Astrocyte of the cerebellum (primary cell): ENCODE data around the gene SPSB1.

Experiments
- DNase-seq: peaks from one replicate; pipeline ENCODE4 v3.0.0-alpha.2; 2011; ENCODE audit warnings: low read depth
- H3K4me3 ChIP-seq: 2 replicates; pipeline ENCODE4 v1.5.1; 2011; ENCODE audit warnings: mild to moderate bottlenecking, low read depth, low read length, moderate library complexity
- CTCF ChIP-seq: IDR thresholded peaks from 2 replicates; pipeline ENCODE4 v1.5.1; 2012; ENCODE audit warnings: low read length, low read depth, moderate library complexity, mild to moderate bottlenecking; ENCODE audit errors: missing control alignments
- in situ Hi-C: cut with HindIII; loops from 2 replicates; pipeline ENCODE4 v1.10.0; 2017; ENCODE audit warnings: low sequenced_read_pairs

SPSB1 gene

GRCh38 chr1:9344426-9345200, 51.9 kb downstream of the SPSB1 start:
- no peak overlapping the region for H3K4me3 ChIP-seq
- TF ChIP-seq CTCF: no peak
- no peak for DNase-seq
- in situ Hi-C loops: no loop called here

- no peak overlapping the region for H3K4me3 ChIP-seq
- no peak for TF ChIP-seq CTCF
- DNase-seq: no peak
- in situ Hi-C loops: no loop called here
These were observed 52.8 kb downstream of the SPSB1 start for GRCh38 chr1:9345471-9345870.

GRCh38 chr1:9345922-9346321, 53.2 kb downstream of the SPSB1 start:
- in situ Hi-C loops: no loop called here
- H3K4me3 ChIP-seq: no peak overlapping the region
- TF ChIP-seq CTCF: no peak
- DNase-seq: no peak

- no peak for TF ChIP-seq CTCF
- in situ Hi-C loops: no loop called here
- no peak overlapping the region for H3K4me3 ChIP-seq
- DNase-seq: no peak
These were observed 53.9 kb downstream of the SPSB1 start for GRCh38 chr1:9346566-9346965.

- TF ChIP-seq CTCF: no peak
- DNase-seq: no peak
- in situ Hi-C loops: no loop called here
- H3K4me3 ChIP-seq: no peak overlapping the region
These were observed 54.6 kb downstream of the SPSB1 start for GRCh38 chr1:9347095-9347850.

GRCh38 chr1:9349331-9349851, 56.7 kb downstream of the SPSB1 start:
- TF ChIP-seq CTCF: no peak
- DNase-seq: no peak
- H3K4me3 ChIP-seq: no peak overlapping the region
- in situ Hi-C loops: no loop called here
